Thyroid gland (tissue), 4 donors: Measurements from ENCODE around the gene DSG3. TPM values are rescaled to one million over a fixed set of nuclear protein-coding genes. Genes with fewer than 3 reads are reported as not detected.
"Not testable (repeated sequence)": the region's sequence is repeated elsewhere in the genome, so short reads cannot be mapped to it uniquely, and the experiment has no call there.

Experiments used
- DNase-seq, 2 donors: peaks; one replicate each; pipeline ENCODE4 v3.0.0-alpha.2; 2019
- H3K27ac ChIP-seq, 3 donors: fragments of 200-600 bp; sonication (generic); 1 replicate in 2 of 3; 2 replicates in 1 of 3; pipeline ENCODE4 v1.5.1; 2016 to 2019; ENCODE audit warnings: mild to moderate bottlenecking in 1 of 3, moderate library complexity in 1 of 3
- H3K27me3 ChIP-seq: fragments of 200-600 bp; sonication (generic); one replicate; pipeline ENCODE4 v1.5.1; 2019
- H3K36me3 ChIP-seq, 2 donors: fragments of 200-600 bp; sonication (generic); one replicate each; pipeline ENCODE4 v1.5.1; 2016 to 2019
- H3K4me1 ChIP-seq, 2 donors: fragments of 200-600 bp; sonication (generic); one replicate each; pipeline ENCODE4 v1.5.1; 2017 to 2019
- H3K4me3 ChIP-seq, 3 donors: fragments of 200-600 bp; sonication (generic); replicated peaks in 1 of 3; 1 replicate in 2 of 3; 2 replicates in 1 of 3; pipeline ENCODE4 v1.5.1; 2016; ENCODE audit warnings: mild to moderate bottlenecking in 1 of 3
- H3K9me3 ChIP-seq: fragments of 200-600 bp; sonication (generic); one replicate; pipeline ENCODE4 v1.5.1; 2017
- POLR2A ChIP-seq, 2 donors: fragments of 450-650 bp; IDR thresholded peaks; one replicate each; pipeline ENCODE4 v1.6.1; 2017; ENCODE audit warnings: antibody characterized with exemption in 2 of 2, mild to moderate bottlenecking in 2 of 2, moderate library complexity in 1 of 2
- WGBS, 2 donors: methylation state at CpG; one replicate each; pipeline ENCODE4 v1.1.5; 2017; 5-methylcytosine and 5-hydroxymethylcytosine counted together
- intact Hi-C: fragments of 100-400 bp; cut with DNase I; formaldehyde crosslinking; loops from one replicate; pipeline ENCODE4 v1.15.1; 2023
- total RNA-seq, 4 donors: library from RNA; depleted of rRNA; stranded (reverse); fragments of >200 nt; gene quantifications; one replicate each; pipeline ENCODE4 v1.2.3, GENCODE V29; 2016
- TF ChIP-seq, protein P1 (sequence below), 6 experiments: fragments of 200-600 bp in 3 of 6; fragments of 450-650 bp in 3 of 6; sonication (generic) in 3 of 6; IDR thresholded peaks; one replicate each; pipeline ENCODE4 v1.5.1; 2016 to 2019; ENCODE audit warnings: antibody characterized with exemption in 6 of 6, mild to moderate bottlenecking in 2 of 6, inconsistent platforms in 1 of 6, moderate library complexity in 1 of 6

The DSG3 gene
- total RNA-seq, 4 donors from 2014 or later = 0.10 TPM; not detected in 3

DNA sequence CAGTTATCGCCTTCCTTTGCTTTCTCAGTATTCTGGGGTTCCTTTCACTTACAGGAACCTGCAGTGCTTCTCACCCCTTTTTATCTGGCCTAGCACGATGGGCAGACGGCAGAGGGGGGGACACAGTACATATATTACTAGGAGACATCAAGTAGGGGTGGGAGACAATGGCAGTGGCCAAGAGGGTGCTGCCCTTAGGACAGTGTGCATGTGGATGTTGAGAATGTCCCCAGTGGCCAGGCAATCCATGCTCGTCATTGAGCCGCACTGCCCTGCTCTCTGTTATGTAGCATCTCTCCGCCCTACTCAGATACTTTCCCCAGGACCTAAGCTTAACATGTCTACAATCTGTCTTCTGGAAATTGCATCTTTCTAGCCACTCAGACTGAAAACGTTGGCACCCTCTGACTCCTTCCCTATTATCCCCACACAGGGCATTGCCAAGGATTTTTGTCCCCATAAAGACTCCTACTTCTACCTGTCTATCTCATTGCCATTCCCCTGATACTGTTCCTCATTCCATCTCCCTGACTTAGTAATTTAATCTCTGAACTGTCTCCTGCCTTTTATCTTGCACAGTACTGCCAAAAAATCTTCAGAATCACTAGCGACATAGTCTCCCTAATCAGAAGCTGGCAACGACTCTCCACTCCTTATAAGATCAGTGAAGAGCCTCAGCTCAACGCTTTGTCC is 57.1 kb downstream of the DSG3 start:
- Histone ChIP-seq H3K4me3 (no peak overlapping the region), H3K9me3 (no peaks in the 10 kb centered on the region), H3K27ac (no peak overlapping the region), H3K36me3 (no peaks in the 10 kb centered on the region), H3K4me1 (peaks cover 0 to 1% of the 10 kb centered on the region in 2 donors), H3K27me3 (no peaks in the 10 kb centered on the region)
- intact Hi-C loops = no loop called here
- WGBS, 2 donors = 80 to 87% methylated on average over 10 of the region's 10 CpGs
- no peak for DNase-seq
- TF ChIP-seq, protein P1, sequence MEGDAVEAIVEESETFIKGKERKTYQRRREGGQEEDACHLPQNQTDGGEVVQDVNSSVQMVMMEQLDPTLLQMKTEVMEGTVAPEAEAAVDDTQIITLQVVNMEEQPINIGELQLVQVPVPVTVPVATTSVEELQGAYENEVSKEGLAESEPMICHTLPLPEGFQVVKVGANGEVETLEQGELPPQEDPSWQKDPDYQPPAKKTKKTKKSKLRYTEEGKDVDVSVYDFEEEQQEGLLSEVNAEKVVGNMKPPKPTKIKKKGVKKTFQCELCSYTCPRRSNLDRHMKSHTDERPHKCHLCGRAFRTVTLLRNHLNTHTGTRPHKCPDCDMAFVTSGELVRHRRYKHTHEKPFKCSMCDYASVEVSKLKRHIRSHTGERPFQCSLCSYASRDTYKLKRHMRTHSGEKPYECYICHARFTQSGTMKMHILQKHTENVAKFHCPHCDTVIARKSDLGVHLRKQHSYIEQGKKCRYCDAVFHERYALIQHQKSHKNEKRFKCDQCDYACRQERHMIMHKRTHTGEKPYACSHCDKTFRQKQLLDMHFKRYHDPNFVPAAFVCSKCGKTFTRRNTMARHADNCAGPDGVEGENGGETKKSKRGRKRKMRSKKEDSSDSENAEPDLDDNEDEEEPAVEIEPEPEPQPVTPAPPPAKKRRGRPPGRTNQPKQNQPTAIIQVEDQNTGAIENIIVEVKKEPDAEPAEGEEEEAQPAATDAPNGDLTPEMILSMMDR (IDR thresholded peaks at IDR 0.05) = no peak
- TF ChIP-seq POLR2A (IDR thresholded peaks at IDR 0.05) = no peak

DNA sequence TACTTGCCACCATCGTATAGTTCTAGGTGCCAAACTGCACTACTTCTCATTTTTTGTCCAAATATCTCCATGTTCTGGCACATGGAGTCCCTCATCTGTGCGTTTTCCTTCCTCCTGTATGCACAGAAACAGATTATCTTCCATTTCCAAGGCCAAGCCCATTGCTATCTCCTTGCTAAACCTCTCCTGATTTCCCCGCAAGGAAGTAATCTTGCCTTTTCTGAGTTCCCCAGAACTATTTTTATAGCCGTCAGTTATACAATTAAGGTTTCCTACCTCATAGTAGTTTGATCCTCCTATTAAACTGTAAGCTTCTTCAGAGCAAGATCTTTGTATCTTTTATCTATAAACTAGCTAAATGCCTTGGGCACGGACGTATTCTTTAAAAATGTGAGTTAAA is 57.6 kb downstream of the DSG3 start:
- intact Hi-C loops = no loop called here
- Histone ChIP-seq H3K27me3 (no peaks in the 10 kb centered on the region), H3K27ac (no peak overlapping the region), H3K9me3 (no peaks in the 10 kb centered on the region), H3K4me3 (no peak overlapping the region), H3K36me3 (no peaks in the 10 kb centered on the region), H3K4me1 (peaks cover under 1 to 6% of the 10 kb centered on the region in 2 donors)
- 84 to 90% methylated on average over 6 of the region's 6 CpGs for WGBS, 2 donors
- DNase-seq = no peak
- TF ChIP-seq, protein P1 (IDR thresholded peaks at IDR 0.05) = no peak
- TF ChIP-seq POLR2A (IDR thresholded peaks at IDR 0.05) = no peak

DNA sequence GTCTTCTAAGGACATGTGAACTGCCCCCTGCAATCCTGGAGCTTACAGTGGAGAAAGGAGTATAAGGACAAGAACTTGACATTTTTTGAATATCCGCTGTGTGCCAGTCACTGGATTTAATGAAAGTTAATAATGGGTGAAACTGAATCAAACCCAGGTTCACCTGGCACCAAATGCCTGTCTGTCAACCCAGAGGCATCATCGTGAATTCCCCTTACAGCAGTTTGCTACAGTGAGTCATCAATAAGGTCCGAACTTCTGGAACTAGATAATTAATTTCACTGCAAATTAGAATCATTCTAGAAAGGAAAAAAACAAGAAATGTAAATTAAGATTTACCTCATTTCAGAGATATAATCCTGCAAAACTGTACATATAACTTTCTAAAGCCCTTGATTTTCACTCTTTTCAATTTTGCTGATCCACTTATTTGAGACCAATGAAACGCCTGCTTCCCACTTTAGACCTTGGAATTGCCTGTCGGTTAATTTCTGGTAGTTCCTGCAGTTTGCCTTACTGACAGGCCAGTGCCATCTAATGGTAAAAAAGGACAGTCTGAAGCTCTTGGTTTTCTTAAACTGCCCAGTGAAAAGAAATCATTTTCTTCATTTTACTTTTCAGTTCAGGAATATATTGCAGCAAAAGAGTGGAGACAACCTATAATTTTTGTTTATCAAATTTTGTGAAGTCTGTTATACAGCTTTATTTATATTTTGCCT is 58.6 kb downstream of the DSG3 start:
- TF ChIP-seq, protein P1 (IDR thresholded peaks at IDR 0.05) = peak in 3 of 6 experiments; percentile 14 to 37 (median 34)
- TF ChIP-seq POLR2A (IDR thresholded peaks at IDR 0.05) = no peak
- no peak for DNase-seq
- 76 to 77% methylated on average over 5 of the region's 5 CpGs for WGBS, 2 donors
- Histone ChIP-seq H3K4me1 (peaks cover 6 to 11% of the 10 kb centered on the region in 2 donors), H3K9me3 (no peaks in the 10 kb centered on the region), H3K27ac (no peak overlapping the region), H3K27me3 (no peaks in the 10 kb centered on the region), H3K4me3 (no peak overlapping the region), H3K36me3 (no peaks in the 10 kb centered on the region)
- intact Hi-C loops = no loop called here

DNA sequence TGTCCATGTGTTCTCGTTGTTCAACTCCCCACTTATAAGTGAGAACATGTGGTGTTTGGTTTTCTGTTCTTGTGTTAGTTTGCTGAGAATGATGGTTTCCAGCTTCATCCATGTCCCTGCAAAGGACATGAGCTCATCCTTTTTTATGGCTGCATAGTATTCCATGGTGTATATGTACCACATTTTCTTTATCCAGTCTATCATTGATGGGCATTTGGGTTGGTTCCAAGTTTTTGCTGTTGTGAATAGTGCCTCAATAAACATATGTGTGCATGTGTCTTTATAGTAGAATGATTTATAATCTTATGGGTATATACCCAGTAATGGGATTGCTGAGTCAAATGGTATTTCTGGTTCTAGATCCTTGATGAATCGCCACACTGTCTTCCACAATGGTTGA is 59.6 kb downstream of the DSG3 start:
- intact Hi-C loops, H3K27me3 ChIP-seq, DNase-seq, H3K36me3 ChIP-seq, H3K4me3 ChIP-seq, H3K9me3 ChIP-seq, H3K27ac ChIP-seq: not testable (repeated sequence)
- 95 to 97% methylated on average over 2 of the region's 2 CpGs for WGBS, 2 donors
- H3K4me1 ChIP-seq = peaks cover 6 to 12% of the 10 kb centered on the region in 2 donors

DNA sequence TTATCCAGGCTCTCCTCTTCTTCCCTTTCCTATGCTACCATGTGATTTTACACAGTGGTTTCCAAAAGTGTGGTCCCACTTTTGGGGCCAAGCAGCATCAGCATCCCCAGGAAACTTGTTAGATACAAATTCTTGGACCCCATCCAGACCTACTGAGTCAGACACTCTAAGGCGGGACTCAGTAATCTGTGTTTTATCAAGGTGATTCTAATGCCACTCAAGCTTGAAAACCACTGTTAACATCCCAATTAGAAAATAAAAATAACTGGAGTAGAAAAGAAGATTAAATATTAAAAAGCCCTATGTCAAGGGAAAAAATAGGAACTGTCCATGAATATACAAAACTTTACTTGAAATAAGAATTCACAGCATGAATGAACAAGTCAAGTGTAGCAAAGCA is 61.2 kb downstream of the DSG3 start:
- H3K4me1 ChIP-seq = peaks cover 6 to 12% of the 10 kb centered on the region in 2 donors
- H3K9me3 ChIP-seq = no peaks in the 10 kb centered on the region
- DNase-seq = no peak
- H3K27ac ChIP-seq = no peak overlapping the region
- 45 to 76% methylated on average over 1 of the region's 1 CpG for WGBS, 2 donors
- no peak overlapping the region for H3K4me3 ChIP-seq
- TF ChIP-seq, protein P1 (IDR thresholded peaks at IDR 0.05) = no peak
- no peak for TF ChIP-seq POLR2A (IDR thresholded peaks at IDR 0.05)
- H3K36me3 ChIP-seq = no peaks in the 10 kb centered on the region
- H3K27me3 ChIP-seq = no peaks in the 10 kb centered on the region
- intact Hi-C loops = no loop called here
